Measurements from ENCODE around the gene SLC35A1.

DNA sequence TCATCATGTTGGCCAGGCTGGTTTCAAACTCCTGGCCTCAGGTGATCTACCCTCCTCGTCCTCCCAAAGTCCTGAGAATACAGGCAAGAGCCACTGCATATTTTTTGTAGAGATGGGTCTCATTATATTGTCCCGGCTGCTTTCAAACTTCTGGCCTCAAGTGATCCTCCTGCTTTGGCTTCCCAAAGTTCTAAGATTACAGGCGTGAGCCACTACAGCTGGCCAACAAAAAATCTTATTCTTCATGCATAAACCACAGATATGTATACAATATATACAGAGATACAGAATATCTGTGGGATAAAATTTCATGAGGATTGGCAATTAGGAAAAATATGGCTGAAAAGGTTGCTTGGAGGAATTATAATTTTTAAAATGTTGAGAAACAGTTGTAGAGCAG lies 49.9 kb downstream of the SLC35A1 start:
- TF ChIP-seq CTCF (conservative IDR thresholded peaks at IDR 0.05; ENCODE audit: low read depth, low read length) (no peak), POLR2A (IDR thresholded peaks at IDR 0.05; ENCODE audit: low read depth, low read length) (no peak), RFX5 (IDR thresholded peaks at IDR 0.05; ENCODE audit: low read depth, low read length) (no peak), NFE2L2 (IDR thresholded peaks at IDR 0.05; ENCODE audit: low read depth, low read length) (no peak), CHD1 (IDR thresholded peaks at IDR 0.05; ENCODE audit: low read depth, low read length) (no peak), MXI1 (IDR thresholded peaks at IDR 0.05; ENCODE audit: borderline replicate concordance, low read depth, low read length) (no peak)
- TF ChIP-seq, protein P1, sequence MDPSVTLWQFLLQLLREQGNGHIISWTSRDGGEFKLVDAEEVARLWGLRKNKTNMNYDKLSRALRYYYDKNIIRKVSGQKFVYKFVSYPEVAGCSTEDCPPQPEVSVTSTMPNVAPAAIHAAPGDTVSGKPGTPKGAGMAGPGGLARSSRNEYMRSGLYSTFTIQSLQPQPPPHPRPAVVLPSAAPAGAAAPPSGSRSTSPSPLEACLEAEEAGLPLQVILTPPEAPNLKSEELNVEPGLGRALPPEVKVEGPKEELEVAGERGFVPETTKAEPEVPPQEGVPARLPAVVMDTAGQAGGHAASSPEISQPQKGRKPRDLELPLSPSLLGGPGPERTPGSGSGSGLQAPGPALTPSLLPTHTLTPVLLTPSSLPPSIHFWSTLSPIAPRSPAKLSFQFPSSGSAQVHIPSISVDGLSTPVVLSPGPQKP (IDR thresholded peaks at IDR 0.05; ENCODE audit: borderline replicate concordance, low read depth, low read length): no peak

All from IMR-90 (cell line).